ENCODE results near the gene ZNF385B.
A peak's percentile ranks its signal among the peaks of the same experiment; 100 is the strongest.

Gene ZNF385B

GRCh38 chr2:179432751-179433150, 428.7 kb downstream of the ZNF385B start:
- DNase-seq: no peak

- no peak for DNase-seq
These were observed 431.8 kb downstream of the ZNF385B start for GRCh38 chr2:179429597-179429996.

GRCh38 chr2:179429060-179429471, 432.3 kb downstream of the ZNF385B start:
- no peak for DNase-seq

GRCh38 chr2:179428649-179429048, 432.8 kb downstream of the ZNF385B start:
- DNase-seq: no peak

- no peak for DNase-seq
These were observed 434.3 kb downstream of the ZNF385B start for GRCh38 chr2:179427065-179427464.

GRCh38 chr2:179424571-179424970, 436.8 kb downstream of the ZNF385B start:
- DNase-seq: no peak

- peak; percentile 68 for DNase-seq
These were observed 439.3 kb downstream of the ZNF385B start for GRCh38 chr2:179422037-179422643.

GRCh38 chr2:179417436-179417949, 443.9 kb downstream of the ZNF385B start:
- DNase-seq: no peak

- DNase-seq: no peak
These were observed 449.3 kb downstream of the ZNF385B start for GRCh38 chr2:179412112-179412511.

- peak; percentile 59 for DNase-seq
These were observed 450.7 kb downstream of the ZNF385B start for GRCh38 chr2:179410552-179411356.

- DNase-seq: no peak
These were observed 457.8 kb downstream of the ZNF385B start for GRCh38 chr2:179403624-179404023.

- DNase-seq: peak; percentile 59
These were observed 467.9 kb downstream of the ZNF385B start for GRCh38 chr2:179393481-179393880.

Data from EL (cell line).